ENCODE data around the gene TMEM221.
A peak's percentile ranks its signal among the peaks of the same experiment; 100 is the strongest.

- TF ChIP-seq CTCF (IDR thresholded peaks at IDR 0.05) (peak in 1 of 4 experiments; percentile 8), POLR2A (IDR thresholded peaks at IDR 0.05) (peak in 1 of 2 donors; percentile 58)
Measured at GRCh38 chr19:17470068-17470841, 21.8 kb upstream of the TMEM221 start, which contains the start of gene SLC27A1.

All from uterus (tissue), 2 donors.